HG02884 (cell line): ENCODE measurements around the gene CCDC7.
"Not testable (repeated sequence)": the region's sequence is repeated elsewhere in the genome, so short reads cannot be mapped to it uniquely, and the experiment has no call there.

Experiments
- ATAC-seq: cut with Tn5 transposase; IDR thresholded peaks from one replicate; pipeline ENCODE4 v1.9.1; 2021; ENCODE audit warnings: mild to moderate bottlenecking, moderate library complexity; ENCODE audit not compliant: unreplicated experiment

Gene CCDC7

DNA sequence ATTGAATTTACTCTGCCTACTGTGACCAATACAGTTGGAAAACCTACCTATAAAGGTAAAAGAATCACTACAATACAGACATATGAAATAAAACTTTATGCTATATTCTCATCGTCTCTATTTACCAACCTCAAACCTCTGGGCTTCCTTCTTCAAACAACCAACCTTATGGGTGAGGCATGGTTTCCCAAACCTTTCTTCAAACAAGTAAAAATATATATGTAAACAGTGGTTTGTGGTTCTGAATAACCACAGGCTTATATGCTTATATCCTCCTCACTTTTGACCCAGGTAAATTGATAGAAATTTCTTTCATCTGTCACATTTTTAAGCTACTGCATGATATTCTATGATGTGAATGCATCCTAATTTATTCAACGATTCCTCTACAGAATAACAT, 408.5 kb downstream of the CCDC7 start:
- ATAC-seq, result no peak

DNA sequence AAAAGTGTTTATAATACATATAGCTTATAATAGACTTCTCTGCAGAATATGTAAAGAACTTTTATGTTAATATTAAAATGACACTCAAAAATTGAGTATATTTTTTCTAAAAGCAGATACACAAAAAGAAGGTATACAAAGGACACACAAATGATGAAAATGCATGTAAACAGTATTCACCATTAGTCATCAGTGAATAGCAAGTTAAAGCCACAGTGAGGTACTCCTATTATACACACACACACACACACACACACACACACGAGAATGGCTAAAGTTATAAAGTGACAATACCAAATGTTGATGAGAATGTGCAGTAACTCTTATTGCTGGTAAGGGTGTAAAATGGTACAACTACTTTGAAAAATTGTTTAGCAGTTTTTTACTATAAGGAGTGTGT, 419.2 kb downstream of the CCDC7 start:
- no peak for ATAC-seq

DNA sequence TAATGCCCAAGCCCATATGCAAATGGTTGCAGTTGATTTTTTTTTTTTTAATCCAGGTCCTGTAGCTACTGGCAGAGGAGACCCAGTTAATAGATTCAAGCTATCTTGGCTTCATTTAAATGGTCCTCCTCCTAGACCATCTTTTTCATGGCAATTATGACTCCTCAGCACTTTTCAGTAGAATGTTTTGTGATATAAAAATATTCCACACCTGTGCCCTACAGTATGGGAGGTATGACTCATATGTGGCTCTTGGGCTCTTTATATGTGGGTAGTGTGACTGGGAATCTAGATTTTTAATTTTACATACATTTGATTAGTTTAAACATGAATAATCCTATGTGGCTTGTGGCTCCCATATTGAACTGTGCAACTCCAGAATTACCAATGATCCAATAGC, 432.0 kb downstream of the CCDC7 start:
- no peak for ATAC-seq

DNA sequence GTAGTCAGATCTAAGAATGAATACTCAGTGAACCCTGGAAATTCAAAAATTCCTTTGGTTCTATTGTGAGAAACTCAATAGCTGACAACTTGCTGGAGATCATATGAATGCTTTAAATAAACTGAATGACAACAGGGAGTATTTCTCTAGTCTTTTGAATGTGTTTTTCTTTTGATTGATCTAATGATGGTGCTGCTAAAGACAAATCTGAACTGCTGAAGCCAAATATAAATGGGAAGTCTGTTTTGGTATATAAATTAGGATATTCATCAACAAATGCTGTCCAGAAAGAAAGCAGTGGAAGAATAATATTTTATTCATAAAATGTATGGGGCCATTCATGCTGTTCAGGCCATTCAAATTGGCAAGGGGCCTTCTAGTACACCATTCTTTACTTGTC, 432.7 kb downstream of the CCDC7 start:
- no peak for ATAC-seq

DNA sequence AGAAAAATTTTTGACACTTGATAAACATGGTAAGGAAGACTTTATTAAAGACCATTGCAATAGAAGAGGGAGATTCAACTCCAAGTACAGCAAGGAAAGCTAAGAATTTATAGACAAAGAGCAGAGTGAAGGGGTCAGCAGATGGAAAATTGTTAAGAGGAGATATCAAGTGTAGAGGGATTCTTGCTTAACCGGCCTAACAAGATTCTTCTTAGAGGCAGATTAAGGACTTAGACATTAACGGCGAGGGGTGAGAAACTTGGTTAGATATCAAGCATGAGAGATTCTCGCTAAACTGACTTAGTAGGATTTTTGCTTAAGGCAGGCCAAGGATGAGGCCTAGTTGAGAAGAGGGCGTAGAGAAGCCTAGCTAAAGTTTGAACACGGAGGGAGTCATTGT, 436.1 kb downstream of the CCDC7 start:
- ATAC-seq, result no peak

DNA sequence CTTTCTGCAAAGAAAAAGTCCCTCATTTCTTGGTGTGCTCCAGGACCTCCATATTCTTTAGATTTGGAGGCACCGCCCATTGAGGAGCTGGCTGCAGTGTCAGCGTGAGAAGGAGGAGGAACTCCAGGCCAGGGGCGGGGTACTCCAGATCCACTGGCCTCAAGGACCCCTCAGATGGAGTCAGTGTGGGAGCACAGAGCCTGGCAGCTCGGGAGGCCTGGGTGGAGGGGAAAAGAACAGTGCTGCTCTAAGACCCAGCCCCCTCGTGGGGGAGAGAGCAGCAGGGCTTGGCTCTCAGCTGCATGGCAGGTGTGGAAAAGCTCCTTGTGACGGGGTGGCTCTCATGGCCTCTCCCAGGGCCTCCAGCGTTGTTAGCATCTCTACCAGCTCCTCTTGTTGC, 441.5 kb downstream of the CCDC7 start:
- ATAC-seq, result no peak

DNA sequence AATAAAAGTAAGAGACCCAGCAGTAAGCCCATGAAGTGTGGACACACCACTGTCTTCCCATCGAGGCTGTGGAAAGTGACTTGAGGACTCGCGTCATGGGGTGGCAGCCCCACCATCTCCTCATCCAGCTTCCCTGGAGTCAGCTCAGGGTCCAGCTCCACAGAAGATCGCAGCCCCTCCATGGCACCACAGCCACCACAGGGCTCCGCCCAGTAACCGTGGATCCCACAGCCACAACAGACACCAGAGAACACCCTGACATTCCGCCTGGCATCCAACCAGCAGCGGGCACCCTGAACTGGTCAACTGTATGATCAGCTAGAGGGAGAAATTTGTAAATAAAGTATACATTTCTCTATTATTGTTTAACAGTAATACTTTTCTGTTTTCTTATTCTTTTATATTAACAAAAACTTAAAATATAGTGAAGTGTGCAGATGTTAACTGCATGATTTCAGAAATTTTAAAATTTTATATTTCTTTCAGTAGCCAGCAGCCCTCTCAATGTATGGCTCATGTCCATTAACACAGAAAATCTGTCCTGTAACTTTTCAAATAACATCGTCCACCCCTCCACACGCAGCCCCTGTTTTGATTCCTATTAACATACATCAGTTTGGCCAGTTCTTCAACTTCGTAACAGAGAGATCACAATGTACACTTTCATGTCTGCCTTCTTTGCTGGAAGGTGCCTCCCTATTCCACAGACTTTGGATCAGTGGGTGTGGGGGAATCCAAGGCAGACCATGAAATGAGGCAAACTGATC, 442.4 kb downstream of the CCDC7 start:
- no peak for ATAC-seq

DNA sequence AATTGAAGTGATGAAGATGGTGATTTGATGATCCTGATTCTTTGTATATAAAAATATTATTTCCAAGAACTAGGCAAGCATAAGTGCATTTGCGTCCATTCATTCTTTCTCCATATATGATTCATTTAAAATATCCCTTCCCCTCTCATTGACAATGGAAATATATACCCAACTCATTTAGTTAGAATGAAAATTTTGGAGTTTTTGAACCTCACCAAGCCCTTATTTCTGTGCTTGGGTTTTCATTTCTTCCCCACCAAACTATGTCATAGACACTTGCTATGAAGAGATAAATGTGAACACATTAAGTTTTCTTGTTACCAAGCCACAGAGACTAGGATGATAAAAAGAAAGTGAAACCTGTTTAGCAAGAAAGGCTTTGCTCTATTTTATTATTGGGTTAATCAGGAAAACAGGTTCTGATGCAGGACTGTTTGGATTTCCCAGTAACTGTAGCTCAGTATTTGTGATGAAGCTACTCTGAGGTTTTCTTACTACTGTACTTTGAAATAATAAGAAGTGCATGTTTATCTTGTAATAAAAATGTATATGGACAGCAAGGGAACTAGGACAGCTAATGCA, 443.8 kb downstream of the CCDC7 start:
- no peak for ATAC-seq

DNA sequence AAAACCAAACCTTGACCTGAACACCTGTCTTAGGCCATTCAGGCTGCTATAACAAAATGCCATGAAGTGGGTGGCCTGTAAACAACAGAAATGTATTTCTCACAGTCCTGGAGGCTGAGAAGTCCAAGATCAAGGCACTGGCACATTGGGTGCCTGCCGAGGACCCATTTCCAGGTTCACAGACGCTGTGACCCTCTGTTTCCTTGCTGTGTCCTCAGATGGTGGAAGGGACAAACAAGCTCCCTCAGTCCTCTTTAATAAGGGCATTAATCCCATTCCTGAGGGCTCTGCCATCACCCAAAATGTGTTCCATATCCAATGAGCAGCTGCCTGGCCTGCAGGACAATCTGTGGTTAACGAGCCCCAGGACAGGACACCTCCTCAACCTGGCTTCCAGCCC, 444.5 kb downstream of the CCDC7 start:
- ATAC-seq, result no peak

DNA sequence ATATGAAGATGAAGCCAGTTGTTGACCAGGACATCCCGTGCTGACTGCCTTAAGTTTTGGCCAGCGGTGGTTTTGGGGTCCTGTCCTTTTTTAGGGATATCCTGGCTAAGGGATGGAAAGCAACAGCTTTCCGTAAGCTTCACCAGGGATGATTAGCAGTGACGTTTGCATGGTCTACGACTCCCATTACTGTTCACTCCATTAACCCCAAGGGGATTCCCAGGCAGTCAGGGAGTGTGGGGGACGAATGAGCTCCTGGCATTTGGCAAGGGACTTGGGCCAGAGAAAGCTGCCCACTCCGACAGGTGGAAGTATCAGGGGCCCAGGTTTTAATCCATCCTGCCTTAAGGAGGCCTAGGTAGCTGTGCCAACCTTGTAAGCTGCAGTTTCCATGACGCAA, 445.3 kb downstream of the CCDC7 start:
- ATAC-seq, result no peak

DNA sequence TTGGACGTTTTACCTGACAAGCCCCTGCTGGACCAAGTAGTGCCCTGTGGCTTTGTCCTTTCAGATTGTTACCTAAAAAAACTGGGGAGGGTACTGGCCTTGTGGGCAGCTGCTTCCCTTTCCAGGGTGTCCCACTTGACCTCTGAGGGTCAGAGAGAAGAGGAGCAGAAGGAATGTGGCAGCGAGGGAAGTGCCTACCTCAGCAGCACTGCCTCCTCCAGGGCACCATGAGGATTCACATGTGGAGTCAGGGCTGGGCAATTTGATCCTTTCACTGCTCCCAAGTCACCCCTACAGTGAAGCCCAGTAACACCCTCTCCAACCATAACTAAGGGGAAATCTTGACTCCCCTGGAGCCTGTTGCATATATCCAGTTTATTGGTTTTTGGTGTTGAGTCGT, 447.5 kb downstream of the CCDC7 start:
- no peak for ATAC-seq

DNA sequence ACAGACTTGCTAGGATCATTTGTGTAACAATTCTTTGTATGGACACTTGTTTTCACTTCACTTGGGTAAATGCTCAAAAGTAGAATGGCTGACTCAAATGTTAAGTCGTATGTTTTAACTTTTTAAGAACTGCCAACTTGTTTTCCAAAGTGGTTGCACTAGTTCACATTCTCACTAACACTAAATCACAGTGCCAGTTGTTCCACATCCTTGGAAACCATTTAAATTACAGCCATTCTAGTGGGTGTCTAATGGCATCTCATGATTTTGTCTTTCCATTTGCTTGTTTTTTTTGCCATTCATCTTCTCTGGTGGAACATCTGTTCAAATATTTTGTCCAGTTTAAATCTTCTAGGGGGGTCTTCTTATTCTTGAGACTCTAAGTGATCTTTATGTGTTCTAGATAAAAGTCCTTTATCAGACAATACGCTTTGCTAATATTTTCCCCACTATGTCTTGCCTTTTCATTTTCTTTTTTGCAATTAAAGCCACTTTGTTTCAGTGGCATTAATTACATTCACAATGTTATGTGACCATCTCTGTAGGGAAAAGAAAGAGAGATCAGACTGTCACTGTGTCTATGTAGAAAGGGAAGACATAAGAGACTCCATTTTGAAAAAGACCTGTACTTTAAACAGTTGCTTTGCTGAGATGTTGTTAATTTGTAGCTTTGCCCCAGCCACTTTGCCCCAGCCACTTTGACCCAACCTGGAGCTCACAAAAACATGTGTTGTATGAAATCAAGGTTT, 448.1 kb downstream of the CCDC7 start:
- no peak for ATAC-seq

DNA sequence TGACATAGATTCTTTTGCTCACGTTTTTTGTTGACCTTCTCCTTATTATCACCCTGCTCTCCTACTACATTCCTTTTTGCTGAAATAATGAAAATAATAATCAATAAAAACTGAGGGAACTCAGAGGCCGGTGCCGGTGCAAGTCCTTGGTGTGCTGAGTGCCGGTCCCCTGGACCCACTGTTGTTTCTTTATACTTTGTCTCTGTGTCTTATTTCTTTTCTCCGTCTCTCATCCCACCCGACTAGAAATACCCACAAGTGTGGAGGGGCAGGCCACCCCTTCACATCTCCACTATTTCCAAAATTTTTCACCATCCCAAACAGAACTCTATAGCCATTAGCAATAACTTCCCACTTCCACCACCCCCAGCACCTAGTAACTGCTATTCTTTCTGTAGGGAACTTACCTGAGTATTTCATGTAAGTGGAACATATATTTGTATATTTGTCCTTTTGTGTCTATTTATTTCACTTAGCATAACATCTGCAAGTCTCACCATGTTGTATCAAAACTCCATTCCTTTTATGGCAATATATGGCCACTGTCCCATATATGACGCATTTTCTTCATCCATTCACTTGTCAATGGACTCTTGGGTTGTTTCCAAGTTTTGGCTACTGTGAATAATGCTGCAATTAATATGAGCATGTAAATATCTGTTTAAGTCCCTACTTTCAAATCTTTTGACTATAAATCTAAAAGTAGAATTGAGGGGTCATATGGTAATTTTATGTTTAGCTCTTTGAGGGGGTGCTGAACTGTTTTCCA, 449.4 kb downstream of the CCDC7 start:
- not testable (repeated sequence) for ATAC-seq

DNA sequence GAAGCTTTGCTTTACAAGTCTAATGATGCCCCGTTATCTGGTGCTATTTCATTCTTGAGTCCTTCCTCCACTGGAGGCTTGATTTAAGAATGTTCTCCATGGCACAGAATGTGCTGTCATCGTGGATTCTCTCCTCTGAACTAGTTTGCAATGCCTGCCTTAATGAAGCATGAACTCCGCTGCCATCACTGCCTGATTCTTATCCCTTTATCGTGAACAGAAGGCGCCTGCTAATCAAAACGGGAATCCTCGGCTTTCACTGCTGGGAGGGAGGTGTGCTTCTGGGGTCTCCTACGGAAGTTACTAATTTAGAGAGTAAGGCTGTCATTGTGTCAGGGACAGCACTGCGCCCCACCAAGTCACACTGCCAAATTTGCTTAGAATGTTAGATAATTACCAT, 455.9 kb downstream of the CCDC7 start:
- ATAC-seq, result no peak

DNA sequence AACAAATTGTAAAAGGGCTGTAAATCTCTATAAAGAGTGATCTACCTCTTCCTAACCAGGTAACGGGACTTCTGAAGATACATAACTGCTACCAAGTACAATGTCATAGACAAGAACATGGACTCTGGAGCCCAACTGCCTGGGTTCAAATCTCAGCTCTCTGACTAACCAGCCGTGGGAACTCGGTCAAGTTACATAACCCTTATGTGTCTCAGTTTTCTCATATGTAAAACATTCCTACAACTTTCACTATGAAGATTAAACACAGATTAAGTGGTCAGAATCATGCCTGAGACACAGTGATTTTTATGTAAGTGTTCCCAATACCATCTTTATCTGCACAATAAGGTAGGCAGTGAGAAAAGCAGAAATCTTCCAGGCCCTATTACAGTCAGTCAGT, 459.5 kb downstream of the CCDC7 start:
- ATAC-seq, result no peak

DNA sequence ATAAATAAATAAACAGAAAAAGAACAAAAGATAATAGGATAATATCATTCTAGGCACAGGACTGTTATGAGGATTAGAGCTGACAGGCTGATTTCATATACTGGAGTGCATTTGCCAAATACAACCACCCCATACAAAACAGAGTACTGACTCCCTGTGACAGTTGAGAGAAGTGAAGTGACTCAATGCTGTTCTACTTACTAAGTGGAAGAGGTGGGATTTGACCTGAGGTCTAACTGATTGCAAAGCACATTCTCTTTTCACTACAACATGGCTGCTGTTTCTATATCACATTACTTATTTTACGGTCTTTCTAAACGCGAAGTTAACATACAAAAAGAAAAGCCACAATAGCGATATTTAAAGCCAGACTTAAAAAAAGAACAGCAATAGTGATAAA, 460.7 kb downstream of the CCDC7 start:
- no peak for ATAC-seq

DNA sequence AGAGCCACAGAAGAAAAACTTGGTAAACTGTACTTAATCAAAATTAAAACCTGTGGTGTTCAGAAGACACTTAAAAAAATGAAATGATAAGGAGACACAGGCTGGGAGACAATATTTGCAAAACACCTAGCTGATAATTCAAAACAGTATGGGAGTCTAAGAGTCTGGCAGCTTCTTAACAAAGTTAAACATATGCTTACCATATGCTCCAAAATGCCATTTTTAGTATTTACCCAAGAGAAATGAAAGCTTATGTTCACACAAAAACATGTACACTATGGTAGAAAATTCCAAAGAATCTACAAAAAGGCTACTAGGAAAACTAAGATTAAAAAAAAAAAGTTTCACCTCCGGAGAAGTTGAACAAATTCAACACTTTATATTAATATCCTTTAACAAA, 463.5 kb downstream of the CCDC7 start:
- no peak for ATAC-seq

DNA sequence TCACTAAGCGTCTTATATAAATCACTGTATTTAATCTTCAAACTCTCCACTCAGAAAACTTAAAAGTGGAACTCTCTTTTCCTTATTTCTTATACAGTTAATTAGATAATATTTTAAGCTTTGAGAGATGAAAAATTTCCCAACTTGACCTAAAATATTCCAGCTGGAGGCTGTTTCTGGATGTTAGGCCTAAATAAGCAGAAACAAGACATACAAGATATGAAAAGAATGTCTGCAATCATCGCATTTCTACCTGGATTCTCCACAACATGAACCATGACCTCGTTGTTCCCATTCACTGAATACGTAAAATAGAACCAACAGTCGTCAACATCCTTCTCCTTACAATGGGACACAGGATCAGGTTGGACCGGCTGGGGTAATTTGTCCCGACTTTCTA, 464.0 kb downstream of the CCDC7 start:
- not testable (repeated sequence) for ATAC-seq

DNA sequence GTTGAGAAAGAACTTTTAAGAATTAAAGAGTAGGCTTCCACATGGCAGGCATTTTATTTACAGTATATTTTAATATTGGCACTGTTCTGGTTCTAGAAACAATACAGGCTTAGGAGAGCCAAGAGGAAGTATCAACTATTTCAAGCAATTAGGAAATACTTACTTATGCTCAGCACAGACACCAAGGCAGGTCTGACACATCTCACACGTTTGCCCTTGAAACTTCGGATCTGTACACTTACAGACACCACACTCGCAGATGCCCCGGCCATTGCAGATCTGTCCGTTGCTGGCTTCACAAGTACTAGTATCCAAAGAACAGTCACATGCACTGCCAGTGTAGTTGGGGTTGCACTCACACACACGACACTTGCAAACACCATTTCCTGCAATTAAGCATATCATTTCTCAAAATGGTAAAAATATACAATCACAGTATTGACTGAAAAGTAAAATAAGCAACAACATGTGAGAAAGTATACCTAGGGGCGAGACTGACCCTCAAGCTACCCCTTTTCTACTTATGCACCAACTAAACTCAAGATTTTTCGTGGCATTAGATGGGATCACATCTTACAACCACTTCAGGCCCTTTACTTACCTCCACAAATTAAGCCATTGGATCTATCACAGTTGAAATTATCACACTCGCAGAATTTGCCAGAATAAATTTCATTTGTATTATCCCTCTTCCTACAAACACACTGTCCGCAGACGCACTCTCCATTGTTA, 465.5 kb downstream of the CCDC7 start:
- ATAC-seq, result no peak

DNA sequence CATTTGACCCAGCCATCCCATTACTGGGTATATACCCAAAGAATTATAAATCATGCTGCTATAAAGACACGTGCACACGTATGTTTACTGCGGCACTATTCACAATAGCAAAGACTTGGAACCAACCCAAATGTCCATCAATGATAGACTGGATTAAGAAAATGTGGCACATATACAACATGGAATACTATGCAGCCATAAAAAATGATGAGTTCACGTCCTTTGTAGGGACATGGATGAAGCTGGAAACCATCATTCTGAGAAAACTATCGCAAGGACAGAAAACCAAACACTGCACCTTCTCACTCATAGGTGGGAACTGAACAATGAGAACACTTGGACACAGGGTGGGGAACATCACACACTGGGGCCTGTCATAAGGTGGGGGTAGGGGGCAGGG, 471.9 kb downstream of the CCDC7 start:
- ATAC-seq, result not testable (repeated sequence)

DNA sequence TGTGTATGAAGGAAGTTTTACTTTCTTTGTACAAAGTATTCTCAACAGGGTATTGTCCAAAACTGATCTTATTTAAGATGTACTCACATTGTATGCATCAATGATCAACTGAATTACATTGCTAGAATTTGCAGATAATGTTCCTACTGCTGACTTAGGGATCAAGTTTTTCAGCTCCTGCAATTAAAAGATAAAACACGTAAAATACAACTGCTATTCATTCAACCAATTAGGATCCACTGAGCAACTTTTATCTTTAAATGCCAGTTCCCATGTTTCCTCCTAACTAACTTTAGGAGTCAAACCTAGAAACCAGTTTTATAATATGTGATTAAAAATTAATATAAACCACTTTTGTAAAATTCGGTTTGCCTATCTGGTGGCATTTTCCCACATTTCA, 476.2 kb downstream of the CCDC7 start:
- ATAC-seq, result no peak
